GM12878 (cell line): Measurements from ENCODE around the gene TMEM186. TPM values are rescaled to one million over a fixed set of nuclear protein-coding genes. Genes with fewer than 3 reads are reported as not detected.

ENCODE experiments used
- BCL3 ChIP-seq: IDR thresholded peaks from 2 replicates; pipeline ENCODE4 v1.6.1; 2011; ENCODE audit warnings: borderline replicate concordance, low read depth, mild to moderate bottlenecking, moderate library complexity, low read length; ENCODE audit not compliant: insufficient read depth, poor library complexity, severe bottlenecking
- CUX1 ChIP-seq: IDR thresholded peaks from 2 replicates; pipeline ENCODE4 v1.6.1; 2012; ENCODE audit warnings: improper control_type of control experiment, low read depth, low read length; ENCODE audit not compliant: insufficient replicate concordance
- DPF2 ChIP-seq: fragments of 450-650 bp; IDR thresholded peaks from 2 replicates; pipeline ENCODE4 v1.6.1; 2017; ENCODE audit warnings: mild to moderate bottlenecking
- E2F4 ChIP-seq: IDR thresholded peaks from 2 replicates; pipeline ENCODE4 v1.6.1; 2012; ENCODE audit warnings: low read depth, low read length, improper control_type of control experiment
- HCFC1 ChIP-seq: fragments of 150-350 bp; IDR thresholded peaks from 2 replicates; pipeline ENCODE4 v1.6.1; 2014; ENCODE audit warnings: low read length
- HDGF ChIP-seq: fragments of 450-650 bp; IDR thresholded peaks from 2 replicates; pipeline ENCODE4 v1.6.1; 2016; ENCODE audit warnings: antibody characterized with exemption
- HSF1 ChIP-seq: fragments of 150-350 bp; IDR thresholded peaks from 2 replicates; pipeline ENCODE4 v1.6.1; 2014; ENCODE audit warnings: mild to moderate bottlenecking, low read depth, low read length
- IKZF1 ChIP-seq: fragments of 450-650 bp; conservative IDR thresholded peaks from 2 replicates; pipeline ENCODE4 v1.6.1; 2017; ENCODE audit warnings: antibody characterized with exemption, mild to moderate bottlenecking
- IRF3 ChIP-seq: fragments of 450-650 bp; IDR thresholded peaks from 2 replicates; pipeline ENCODE4 v1.6.1; 2014; ENCODE audit warnings: mild to moderate bottlenecking
- IRF4 ChIP-seq: IDR thresholded peaks from 2 replicates; pipeline ENCODE4 v1.6.1; 2011; ENCODE audit warnings: low read depth, low read length
- JUNB ChIP-seq: IDR thresholded peaks from 2 replicates; pipeline ENCODE4 v1.6.1; 2016; ENCODE audit warnings: antibody characterized with exemption, mild to moderate bottlenecking
- MXI1 ChIP-seq: fragments of 150-350 bp; IDR thresholded peaks from 2 replicates; pipeline ENCODE4 v1.6.1; 2011; ENCODE audit warnings: low read depth, mild to moderate bottlenecking, inconsistent platforms, low read length, improper control_type of control experiment
- POU2F2 ChIP-seq: IDR thresholded peaks from 3 replicates; pipeline ENCODE4 v1.6.1; 2011; ENCODE audit warnings: low read depth, mild to moderate bottlenecking, low read length, borderline replicate concordance
- RB1 ChIP-seq: fragments of 450-650 bp; formaldehyde crosslinking; IDR thresholded peaks from 2 replicates; pipeline ENCODE4 v1.6.1; 2017; ENCODE audit warnings: mild to moderate bottlenecking, borderline replicate concordance
- RBBP5 ChIP-seq: fragments of 200-600 bp; sonication (generic); conservative IDR thresholded peaks from 2 replicates; pipeline ENCODE4 v1.6.1; 2016
- SRF ChIP-seq, 2 experiments: IDR thresholded peaks; 2 replicates each; pipeline ENCODE4 v1.6.1; 2011; ENCODE audit warnings: low read depth in 2 of 2, low read length in 2 of 2, mild to moderate bottlenecking in 1 of 2, moderate library complexity in 1 of 2
- TCF12 ChIP-seq: IDR thresholded peaks from 2 replicates; pipeline ENCODE4 v1.6.1; 2011; ENCODE audit warnings: low read depth, mild to moderate bottlenecking, low read length
- ZNF217 ChIP-seq: fragments of 450-650 bp; IDR thresholded peaks from 2 replicates; pipeline ENCODE4 v1.6.1; 2017; ENCODE audit warnings: antibody characterized with exemption, mild to moderate bottlenecking
- ZSCAN29 ChIP-seq: fragments of 450-650 bp; IDR thresholded peaks from 2 replicates; pipeline ENCODE4 v1.6.1; 2017; ENCODE audit warnings: mild to moderate bottlenecking, moderate library complexity
- ZZZ3 ChIP-seq: IDR thresholded peaks from 2 replicates; pipeline ENCODE4 v1.6.1; 2011; ENCODE audit warnings: low read depth; ENCODE audit not compliant: control insufficient read depth, insufficient read length
- polyA plus RNA-seq, 11 experiments: library from polyadenylated mRNA; depleted of rRNA in 4 of 11; unstranded in 6 of 11; stranded (reverse) in 5 of 11; fragments of >200 nt; fragmentation: Nextera tagmentation in 4 of 11; fragmentation: Illumina TruSeq in 1 of 11; extraction: Ambion mirVana in 4 of 11; extraction: Trizol in 1 of 11; gene quantifications; 1 replicate in 1 of 11; 2 replicates in 10 of 11; pipeline versions ENCODE4 v1.2.1 to v1.2.3, GENCODE V29; 2011 to 2016; ENCODE audit warnings: inconsistent platforms in 2 of 11, missing spikeins in 2 of 11, low read depth in 1 of 11
- total RNA-seq, 4 experiments: library from RNA; depleted of rRNA in 3 of 4; stranded (reverse); fragments of >200 nt in 3 of 4; fragmentation: Illumina TruSeq in 1 of 4; extraction: Trizol in 1 of 4; gene quantifications; 2 replicates each; pipeline versions ENCODE4 v1.2.1 to v1.2.3, GENCODE V29; 2013 to 2021

The TMEM186 gene
- total and polyA plus RNA-seq, 10 of the 15 experiments (the other 5 are each of a cell fraction or from before 2014, with no cell fraction given) = 10.6 to 28.9 (median 17.0) TPM

- no peak for TF ChIP-seq E2F4
- no peak for TF ChIP-seq ZNF217
- TF ChIP-seq MXI1 = no peak
- TF ChIP-seq TCF12 = no peak
- TF ChIP-seq RB1 = no peak
- no peak for TF ChIP-seq CUX1
- TF ChIP-seq POU2F2 = no peak
- no peak for TF ChIP-seq RBBP5
- TF ChIP-seq IRF4 = no peak
- no peak for TF ChIP-seq DPF2
- no peak for TF ChIP-seq JUNB
- TF ChIP-seq SRF (IDR thresholded peaks at IDR 0.05; ENCODE audit: low read depth in 2 of 2, low read length in 2 of 2) = no peak
- TF ChIP-seq IKZF1 = peak; percentile 31; the same call in 1 of the 2 replicates
- TF ChIP-seq ZZZ3 = no peak
- TF ChIP-seq HCFC1 = no peak
- no peak for TF ChIP-seq IRF3
- no peak for TF ChIP-seq BCL3
- TF ChIP-seq ZSCAN29 = no peak
- TF ChIP-seq HSF1 = no peak
- TF ChIP-seq HDGF = no peak
These were observed 25.0 kb upstream of the TMEM186 start (continued) for GRCh38 chr16:8822403-8822802.
